GM12865 (cell line): ENCODE results near the gene PSAPL1.

Experiments used
- DNase-seq: peaks from one replicate; pipeline ENCODE4 v3.0.0; 2010; ENCODE audit warnings: low read depth
- H3K4me3 ChIP-seq: 2 replicates; pipeline ENCODE4 v1.5.1; 2011; ENCODE audit warnings: mild to moderate bottlenecking, low read depth, low read length, control low read depth
- TF ChIP-seq, protein P1 (sequence below): IDR thresholded peaks from 2 replicates; pipeline ENCODE4 v1.5.1; 2011; ENCODE audit warnings: low read length, control low read depth, low read depth, inconsistent platforms; ENCODE audit not compliant: insufficient read depth; ENCODE audit errors: missing control alignments

The PSAPL1 gene

DNA sequence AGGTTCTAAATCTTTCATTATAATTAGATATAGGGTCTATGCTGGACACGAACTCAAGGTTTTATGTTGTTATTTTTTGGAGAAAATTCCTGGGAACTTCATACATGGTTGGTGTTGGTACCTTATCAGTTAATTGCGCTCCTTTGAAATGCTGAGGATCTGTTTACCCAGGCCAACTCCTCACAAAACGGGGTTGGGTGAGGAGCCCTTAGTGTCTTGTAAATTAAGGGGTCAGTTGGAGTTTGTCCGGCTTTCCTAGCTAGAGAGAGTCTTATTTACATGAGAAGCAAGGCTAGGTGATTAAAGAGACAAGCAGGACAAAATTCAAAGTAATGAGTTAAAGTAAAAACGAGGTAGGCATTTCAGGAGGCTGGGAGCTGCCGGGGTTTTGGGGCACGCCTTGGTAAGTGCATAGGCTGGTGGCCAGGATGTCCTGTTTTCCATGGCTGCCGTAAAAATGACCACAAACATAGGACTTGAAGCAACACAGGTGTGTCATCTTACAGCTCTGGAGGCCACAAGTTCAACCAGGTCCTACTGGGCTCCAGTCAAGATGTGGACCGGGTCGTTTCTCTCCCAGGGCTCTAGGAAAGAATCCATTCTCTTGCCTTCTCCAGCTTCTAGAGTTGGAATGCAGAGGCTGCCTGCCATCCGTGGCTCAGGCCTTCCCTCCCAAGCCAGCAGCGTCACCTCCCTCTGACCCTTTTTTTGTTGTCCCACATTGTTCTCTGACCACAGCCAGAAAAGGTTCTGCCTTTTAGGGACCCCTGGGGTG, 19.8 kb downstream of the PSAPL1 start:
- DNase-seq: no peak
- TF ChIP-seq, protein P1, sequence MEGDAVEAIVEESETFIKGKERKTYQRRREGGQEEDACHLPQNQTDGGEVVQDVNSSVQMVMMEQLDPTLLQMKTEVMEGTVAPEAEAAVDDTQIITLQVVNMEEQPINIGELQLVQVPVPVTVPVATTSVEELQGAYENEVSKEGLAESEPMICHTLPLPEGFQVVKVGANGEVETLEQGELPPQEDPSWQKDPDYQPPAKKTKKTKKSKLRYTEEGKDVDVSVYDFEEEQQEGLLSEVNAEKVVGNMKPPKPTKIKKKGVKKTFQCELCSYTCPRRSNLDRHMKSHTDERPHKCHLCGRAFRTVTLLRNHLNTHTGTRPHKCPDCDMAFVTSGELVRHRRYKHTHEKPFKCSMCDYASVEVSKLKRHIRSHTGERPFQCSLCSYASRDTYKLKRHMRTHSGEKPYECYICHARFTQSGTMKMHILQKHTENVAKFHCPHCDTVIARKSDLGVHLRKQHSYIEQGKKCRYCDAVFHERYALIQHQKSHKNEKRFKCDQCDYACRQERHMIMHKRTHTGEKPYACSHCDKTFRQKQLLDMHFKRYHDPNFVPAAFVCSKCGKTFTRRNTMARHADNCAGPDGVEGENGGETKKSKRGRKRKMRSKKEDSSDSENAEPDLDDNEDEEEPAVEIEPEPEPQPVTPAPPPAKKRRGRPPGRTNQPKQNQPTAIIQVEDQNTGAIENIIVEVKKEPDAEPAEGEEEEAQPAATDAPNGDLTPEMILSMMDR: no peak

DNA sequence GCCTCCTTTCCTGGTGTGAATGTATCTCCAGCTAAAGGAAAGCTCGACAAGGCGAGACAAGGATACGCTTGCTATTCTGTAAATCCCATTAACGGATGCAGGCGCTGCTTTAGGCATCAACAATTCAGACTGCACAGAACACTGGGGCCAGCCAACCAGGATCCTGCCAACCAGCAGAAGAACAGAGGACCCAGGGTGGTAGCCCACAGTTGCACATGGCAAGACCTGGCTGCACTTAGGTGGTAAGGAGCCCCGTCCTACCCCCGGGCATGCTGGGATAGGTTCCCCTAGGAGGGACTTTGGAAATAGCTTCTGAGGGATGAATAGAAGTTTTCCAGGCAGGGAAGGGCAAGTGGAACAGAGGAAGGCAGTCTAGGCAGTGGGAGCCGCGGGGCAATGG, 20.7 kb downstream of the PSAPL1 start:
- no peak for DNase-seq
- TF ChIP-seq, protein P1: no peak
- no peak overlapping the region for H3K4me3 ChIP-seq

More for the DNA sequence above, 19.8 kb downstream of the PSAPL1 start:
- H3K4me3 ChIP-seq: no peak overlapping the region

DNA sequence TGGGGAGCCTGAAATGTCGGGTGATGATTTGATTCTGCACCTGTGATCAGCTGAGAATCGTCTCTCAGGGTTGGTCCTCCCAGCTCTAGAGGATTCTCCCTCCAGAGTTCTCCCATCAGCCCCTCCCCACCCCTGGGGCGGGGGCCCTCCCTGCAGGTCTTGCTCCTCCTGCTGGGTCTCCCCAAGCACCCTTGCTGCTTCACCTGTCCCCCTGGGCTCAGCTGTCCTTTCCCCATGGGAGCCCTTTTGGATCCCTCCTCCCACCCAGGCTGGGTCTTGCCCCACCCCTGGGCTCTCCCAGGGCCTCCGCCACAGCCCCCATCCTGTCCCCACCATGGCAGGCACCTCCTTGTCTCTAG, 22.2 kb downstream of the PSAPL1 start:
- TF ChIP-seq, protein P1: no peak

DNA sequence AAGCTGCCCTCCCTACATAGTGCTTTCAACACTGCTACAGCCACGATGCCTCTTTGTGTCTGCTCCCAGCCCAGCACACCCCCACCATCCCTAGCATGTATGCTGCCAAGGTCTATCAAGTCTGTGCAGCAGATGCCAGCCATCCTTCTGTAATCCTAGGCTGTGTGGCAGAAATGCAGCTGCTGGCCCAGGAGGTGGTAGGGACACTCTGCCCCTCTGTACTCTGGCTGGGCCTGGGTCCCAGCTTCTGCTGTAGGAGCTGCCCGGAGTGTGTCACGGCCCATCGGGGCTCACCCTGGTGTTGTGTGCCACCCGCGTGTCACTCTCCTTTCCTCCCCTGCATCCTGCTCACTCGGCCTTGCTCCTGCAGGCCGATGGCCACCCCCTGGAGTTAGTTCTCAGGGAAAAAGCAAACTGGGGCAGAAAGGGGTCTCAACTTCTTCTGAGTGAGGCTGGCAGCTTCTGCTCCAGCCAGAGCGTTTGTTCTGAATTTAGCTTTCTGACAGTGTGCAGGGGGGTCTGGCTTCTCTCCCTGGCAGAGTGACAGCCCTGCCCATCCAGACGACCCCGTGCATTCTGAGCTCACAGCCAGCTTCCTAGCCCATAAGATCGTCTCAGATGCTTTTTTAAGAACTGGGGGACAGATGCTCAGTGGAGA, 22.7 kb downstream of the PSAPL1 start:
- TF ChIP-seq, protein P1: no peak
- no peak for DNase-seq
- no peak overlapping the region for H3K4me3 ChIP-seq

More for the DNA sequence above, 22.2 kb downstream of the PSAPL1 start:
- H3K4me3 ChIP-seq: no peak overlapping the region
- DNase-seq: no peak

DNA sequence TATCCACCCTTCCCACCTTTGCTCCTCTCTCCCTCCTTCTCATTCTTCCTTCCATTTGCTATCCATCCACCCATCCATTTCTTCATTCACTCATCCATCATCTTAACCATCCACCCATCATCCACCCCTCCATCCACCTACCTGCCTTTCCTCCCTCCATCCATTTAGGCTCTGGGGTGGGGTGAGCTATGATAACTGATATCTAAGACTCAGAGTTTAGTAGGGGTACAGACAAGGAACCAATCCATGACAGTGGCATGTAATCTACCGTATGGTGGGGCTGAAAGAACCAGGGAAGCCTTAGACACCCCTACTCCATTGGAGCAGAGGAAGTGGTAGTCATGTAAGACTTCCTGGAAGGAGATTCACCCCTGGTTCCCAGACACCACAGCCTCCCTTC, 23.2 kb downstream of the PSAPL1 start:
- no peak for DNase-seq
- H3K4me3 ChIP-seq: no peak overlapping the region
- TF ChIP-seq, protein P1: no peak

DNA sequence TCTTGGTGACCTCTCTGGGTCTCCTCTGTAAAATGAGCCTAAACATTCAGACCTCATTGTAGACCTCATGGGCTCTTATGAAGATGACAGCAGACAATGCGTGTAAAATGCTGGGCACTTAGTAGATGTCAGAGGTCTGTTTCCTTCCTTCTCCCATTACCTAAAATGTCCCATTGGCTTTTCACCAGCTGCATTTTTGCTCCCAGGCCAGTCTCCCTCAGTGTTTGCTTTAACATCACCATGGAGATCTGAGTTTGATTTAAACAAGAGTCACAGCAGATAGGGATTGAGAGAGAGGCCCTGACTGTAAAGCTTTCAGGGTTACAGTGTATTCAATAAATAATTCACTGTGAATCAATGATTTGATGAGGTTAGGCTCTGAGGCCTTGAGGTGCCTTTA, 24.3 kb downstream of the PSAPL1 start:
- no peak for DNase-seq
- no peak overlapping the region for H3K4me3 ChIP-seq
- TF ChIP-seq, protein P1: no peak
